DMS53 (cell line): ENCODE measurements around the gene SUPT4H1.
A peak's percentile ranks its signal among the peaks of the same experiment; 100 is the strongest.

Experiments
- DNase-seq: peaks from one replicate; lab custom pipeline; 2025; lab: John Stamatoyannopoulos, UW

SUPT4H1 gene

DNA sequence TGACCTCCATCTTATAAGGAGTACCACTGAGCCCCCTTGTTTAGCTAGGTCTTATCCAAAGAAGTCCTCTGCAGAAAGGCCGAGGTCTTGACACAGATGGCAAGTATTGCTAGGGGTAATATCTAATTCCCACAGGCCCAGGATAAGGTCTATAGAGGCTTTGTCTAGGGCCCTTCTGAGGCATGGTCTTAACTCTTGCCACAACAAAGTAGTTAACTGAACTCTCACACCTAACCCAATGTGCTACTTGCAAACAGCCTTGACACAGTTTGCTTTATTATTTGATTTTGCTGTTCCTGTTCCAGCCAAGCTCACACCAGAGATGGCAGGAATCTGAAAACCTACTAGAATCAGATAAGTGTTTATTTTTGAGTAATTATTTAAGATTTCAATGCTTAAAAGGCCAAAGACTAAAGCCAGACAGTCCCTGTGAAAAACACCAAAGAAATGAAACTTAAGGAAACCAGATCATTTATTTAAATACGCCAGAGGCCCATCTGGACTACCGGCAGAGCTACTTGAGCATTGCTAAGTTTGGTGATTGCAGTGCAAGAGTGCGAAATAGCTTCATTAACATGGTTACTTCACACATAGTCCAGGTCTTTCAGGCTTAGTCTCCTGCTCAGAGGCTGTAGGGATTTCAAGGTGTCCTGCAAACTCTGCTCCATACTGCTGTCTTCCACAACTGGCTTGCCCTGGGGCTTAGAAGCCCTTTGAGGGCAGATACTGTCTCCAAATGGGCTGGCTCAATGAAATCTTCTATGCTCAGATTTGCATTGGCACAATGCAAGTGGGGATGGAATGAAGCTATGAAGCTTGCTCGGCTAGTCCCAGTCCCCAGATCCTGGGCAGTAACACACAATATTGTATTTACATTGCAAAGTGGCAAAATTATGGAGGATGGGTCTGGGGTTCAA lies 28.5 kb upstream of the SUPT4H1 start:
- no peak for DNase-seq

- no peak for DNase-seq
Measured at GRCh38 chr17:58379511-58379824, 27.5 kb upstream of the SUPT4H1 start.

DNA sequence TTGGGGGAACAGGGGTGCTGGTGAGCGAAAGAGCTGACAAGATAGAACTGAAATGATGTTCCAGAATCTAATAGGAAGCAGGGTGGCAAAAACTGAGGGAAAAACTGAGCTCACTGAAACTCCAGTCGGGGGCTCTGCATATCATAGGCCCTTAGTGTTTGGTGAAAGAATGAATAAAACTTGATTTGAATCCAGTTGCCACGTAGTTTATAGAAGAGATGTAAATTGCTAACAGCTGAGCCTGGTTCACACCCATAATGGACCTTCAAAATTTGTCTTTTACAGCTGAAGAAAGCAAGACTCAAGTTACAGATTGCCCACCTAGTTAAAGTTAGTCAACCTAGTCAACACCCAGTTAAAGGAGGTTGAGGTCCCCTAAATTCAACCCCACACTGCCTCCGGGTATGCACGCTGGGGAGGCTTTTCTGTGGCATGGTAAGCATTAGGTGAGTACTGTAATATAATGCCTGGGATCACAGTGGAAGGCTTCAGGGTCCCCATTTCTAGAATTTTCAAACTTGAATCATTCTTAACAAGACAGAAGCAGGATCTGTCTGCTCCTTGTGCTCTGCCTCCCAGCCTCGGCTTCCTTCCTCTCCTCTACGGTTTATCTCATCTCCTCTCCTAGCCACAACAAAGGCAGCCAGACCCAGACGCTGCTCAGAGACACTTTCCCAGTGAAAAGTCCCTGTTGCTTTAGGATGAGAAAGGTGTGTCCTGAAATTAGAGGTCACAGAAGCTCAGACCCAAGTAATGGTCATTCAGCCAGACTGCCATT lies 26.9 kb upstream of the SUPT4H1 start:
- DNase-seq: no peak

GRCh38 chr17:58377661-58378060 lies 25.7 kb upstream of the SUPT4H1 start:
- no peak for DNase-seq

- DNase-seq: peak; percentile 67
Measured at GRCh38 chr17:58377093-58377601, 25.1 kb upstream of the SUPT4H1 start.

DNA sequence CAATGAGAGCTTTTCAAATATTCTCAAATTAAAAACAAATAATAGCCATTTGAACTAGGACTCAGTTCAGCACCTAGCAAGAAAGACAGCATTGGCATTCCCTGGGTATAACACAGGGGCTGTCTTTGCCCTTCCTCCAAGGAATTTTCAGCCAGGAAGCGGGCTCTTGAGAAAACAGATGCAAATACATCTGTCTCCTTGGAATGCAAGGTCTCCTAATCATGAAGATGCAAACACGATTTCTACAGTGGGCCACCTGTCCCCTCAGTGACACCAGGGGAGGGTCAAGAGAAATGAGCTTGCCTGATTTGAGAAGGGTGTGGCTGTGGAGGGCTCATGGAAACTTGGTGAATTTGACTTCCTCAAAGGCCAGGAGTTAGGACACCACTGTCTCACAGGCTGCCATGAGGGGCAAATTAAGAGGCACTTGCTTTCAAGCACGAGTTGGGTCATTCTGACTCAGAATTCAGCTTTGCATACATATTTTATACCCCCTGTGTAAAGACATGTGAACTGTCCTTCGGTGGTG lies 24.5 kb upstream of the SUPT4H1 start:
- no peak for DNase-seq

DNA sequence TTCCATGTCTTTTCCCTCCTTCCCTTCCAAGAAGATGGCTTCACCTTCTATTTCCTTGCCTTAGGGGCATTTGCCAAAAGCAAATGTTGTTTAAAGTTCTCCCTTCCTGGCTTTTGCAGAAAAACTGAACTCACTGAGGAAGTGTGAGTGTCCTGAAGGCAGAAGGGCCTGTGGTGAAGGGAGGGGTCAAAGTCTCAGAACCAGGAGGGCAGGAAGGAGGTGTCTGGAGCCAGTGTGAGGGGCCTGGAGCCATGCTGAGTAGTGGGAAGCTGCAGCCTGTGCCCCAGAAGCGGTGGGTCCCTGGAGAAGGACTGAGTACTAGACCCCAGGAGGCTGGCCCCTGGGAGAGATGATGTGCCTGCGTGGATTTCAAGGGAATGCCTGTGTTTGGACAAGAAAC lies 23.8 kb upstream of the SUPT4H1 start:
- DNase-seq: no peak

DNA sequence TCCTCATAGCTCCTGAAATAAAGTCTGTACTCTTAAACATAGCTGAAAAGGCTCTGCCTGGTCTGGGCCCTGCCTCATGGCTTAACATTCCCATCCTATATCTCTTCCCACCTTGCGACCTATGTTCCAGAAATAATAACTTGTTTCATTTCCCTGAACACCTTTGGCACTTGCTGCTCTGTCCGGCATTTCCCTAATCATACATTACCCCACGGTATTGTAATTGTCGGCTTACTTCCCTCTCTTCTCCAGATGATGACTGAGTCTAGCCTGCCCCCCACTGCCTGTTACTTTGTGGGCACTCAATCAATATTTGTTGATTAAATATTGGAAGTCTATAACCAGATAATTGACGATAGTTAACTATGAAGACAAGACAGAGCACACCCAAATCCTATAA lies 23.3 kb upstream of the SUPT4H1 start:
- no peak for DNase-seq

DNA sequence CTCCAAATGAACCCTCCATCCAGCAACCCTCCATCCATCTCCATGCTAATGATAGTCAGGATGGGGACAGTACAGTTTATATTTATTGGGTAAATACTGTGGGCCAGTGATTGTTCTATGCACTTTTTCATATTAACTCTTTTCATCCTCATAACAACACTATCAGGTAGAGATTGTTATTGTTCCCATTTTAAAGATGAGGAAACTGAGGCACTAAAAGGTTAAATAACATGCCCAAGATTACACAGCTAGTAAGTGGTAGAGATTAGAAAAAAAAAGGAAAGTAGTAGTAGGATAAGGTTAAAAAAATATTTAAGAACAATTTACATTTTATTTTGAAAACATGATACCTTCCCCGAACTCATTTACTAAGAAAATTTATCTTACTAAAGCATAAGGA lies 21.9 kb upstream of the SUPT4H1 start:
- no peak for DNase-seq

DNA sequence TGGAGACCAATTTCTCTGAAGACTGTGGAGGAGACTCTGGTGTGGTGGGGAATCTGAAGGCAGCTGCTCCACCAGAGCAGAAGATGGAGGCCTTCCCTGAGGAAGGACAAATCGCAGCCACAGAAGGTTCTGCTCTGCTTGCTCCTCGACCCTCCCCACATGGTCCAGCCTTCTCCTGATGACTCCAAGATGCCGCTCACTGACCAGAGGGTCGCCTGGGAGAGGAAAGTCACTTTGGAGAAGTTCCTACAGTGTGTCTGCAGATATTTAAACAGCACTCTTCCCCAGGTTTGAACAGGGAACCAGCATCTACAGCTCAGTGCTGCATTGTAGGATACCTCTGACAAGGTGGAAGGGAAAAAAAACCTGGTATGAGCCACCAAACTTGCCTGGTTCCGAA lies 21.0 kb upstream of the SUPT4H1 start:
- no peak for DNase-seq

GRCh38 chr17:58371300-58371950 lies 19.4 kb upstream of the SUPT4H1 start:
- DNase-seq: no peak

- no peak for DNase-seq
Measured at GRCh38 chr17:58370716-58371115, 18.7 kb upstream of the SUPT4H1 start.

DNA sequence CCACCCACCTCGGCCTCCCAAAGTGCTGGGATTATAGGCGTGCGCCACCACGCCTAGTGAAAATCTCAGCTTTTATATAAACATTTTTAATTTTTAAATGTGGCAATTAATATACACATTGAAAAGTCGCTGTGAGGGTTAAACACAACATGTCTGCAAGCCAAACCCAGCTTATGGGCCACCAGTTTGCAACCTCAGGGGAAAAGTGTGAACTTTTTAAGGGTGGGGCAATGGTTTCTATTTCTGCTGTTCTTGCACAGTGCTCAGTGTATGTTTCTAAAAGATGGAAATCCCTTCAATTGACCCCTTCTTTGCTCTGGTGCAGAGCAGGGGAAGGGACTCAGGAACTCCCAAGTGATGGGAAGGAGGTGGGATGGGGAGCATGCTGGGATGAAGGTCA lies 18.3 kb upstream of the SUPT4H1 start:
- no peak for DNase-seq

DNA sequence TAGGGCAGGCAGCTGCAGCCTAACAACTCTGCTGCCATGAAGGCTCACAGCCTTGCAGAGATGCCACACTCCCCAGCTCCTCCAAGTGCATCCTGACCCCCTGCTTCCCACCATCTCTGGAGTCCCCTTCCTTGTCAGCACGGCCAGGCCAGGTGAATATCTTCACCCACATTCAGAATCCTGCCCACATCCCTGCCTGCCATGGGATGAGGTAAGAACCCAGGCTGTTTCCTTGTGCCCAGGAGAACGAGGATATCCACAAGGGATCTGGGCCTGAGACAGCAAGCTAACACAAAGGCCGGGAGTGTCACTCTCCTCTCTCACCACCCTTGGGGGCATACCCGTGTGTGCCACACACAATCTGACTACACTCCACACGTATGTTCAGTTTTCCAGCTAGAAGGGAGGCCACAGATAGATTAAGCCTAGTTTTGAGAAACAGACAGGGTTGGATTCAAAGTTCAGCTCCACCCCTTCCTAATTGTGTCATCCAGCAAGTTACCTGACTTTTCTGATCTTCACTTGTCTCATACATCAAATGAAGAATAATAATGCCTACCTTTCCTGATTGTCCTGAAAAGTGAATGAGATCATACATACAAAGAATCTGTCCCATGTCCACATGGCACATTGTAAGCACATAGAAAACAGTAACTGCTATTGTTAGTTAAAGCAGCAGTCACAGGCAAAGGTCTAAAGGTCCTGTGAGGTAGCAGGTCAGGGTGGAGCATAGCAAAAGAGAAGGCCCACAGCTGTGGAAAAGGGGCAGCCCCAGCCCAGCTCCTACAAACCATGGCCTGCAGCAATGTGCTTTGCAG lies 17.4 kb upstream of the SUPT4H1 start:
- DNase-seq: no peak

DNA sequence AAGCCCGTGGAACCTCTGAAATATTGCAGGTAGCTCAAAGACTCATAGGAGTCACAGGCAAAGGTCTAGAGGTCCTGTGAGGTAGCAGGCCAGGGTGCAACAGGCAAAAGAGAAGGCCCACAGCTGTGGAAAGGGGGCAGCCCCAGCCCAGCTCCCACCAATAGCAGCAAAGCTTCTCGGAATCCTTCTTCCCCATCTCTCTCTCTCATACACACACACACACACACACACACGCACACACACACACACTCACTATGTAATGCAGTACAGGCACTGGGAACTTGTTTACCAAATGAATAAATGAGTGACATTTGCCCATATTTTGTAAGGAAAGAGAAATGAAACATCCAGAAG lies 16.8 kb upstream of the SUPT4H1 start:
- DNase-seq: no peak

GRCh38 chr17:58367461-58367860 lies 15.5 kb upstream of the SUPT4H1 start:
- DNase-seq: no peak

GRCh38 chr17:58365980-58366595 lies 14.1 kb upstream of the SUPT4H1 start:
- DNase-seq: no peak

- DNase-seq: no peak
Measured at GRCh38 chr17:58365185-58365979, 13.4 kb upstream of the SUPT4H1 start.

DNA sequence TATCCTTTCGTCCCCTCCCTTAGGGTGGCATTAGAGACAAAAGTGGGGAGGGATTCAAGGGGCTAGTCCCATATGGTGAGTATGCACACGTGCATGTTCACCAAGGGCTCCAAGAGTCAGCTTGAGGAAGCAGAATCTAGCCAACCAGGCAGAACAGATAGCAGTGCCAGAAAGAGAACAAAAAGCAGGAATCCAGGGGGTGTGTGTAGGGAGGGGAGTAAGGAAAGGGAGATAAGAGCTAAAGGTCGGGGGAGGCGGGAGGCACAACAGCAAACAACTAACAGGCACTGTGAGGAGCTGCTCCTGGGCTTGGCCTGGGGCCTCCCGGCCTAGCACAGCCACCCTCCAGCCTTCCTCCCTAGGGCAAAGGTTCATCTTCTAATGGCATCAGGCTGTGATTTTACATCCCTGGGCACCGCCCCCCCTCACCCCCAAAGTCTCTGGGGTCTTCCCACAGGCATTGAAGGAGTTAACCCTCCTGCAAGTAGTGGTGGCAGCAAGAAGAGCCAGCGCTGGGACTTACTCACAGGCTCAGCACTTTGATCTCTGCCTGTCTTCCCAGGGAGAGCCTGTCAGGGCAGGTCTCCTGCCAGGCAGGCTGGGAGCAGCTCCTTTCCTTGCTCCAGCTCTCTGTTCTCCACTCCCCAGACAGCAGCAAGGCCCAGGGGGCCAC lies 12.4 kb upstream of the SUPT4H1 start:
- no peak for DNase-seq
